Measurements from ENCODE around the gene APBA2.

DNA sequence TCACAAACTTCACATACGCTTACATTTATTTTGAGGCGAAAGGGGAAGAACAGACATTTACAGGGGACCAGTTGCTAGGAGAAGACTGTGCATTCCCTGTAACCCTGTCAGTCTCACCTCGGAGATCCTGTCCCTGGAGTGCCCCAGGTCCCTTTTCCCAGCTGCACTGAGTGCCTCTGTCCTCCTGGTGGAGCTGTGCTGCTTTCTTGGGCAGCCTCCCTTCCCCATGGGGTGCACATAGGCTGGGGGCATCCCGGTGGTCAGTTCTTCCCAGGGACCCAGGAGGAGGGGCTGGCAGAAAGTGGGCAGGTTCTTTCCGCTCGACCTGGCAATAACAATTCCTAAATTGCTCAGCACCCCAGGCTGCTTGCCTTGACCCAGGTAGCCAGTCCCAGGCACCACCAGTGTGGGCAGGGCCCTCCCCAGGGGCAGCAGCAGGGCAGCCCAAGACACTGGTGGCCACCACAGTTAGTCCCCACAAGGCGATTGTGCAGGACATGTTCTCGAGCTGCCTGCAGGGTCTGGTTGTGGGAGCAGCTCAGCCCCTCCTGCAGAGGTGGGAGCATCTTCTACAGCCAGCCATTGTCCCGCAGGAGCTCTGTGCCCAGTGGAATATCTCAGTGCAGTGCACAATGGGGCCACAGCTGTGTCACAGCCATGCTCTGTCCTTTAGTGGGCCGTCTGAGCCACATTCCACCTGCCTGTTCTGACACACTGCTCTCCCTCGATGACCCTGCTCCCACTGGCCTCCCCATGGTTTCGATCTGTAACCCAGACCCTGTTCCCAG lies 36.3 kb downstream of the APBA2 start:
- TF ChIP-seq, protein P1, sequence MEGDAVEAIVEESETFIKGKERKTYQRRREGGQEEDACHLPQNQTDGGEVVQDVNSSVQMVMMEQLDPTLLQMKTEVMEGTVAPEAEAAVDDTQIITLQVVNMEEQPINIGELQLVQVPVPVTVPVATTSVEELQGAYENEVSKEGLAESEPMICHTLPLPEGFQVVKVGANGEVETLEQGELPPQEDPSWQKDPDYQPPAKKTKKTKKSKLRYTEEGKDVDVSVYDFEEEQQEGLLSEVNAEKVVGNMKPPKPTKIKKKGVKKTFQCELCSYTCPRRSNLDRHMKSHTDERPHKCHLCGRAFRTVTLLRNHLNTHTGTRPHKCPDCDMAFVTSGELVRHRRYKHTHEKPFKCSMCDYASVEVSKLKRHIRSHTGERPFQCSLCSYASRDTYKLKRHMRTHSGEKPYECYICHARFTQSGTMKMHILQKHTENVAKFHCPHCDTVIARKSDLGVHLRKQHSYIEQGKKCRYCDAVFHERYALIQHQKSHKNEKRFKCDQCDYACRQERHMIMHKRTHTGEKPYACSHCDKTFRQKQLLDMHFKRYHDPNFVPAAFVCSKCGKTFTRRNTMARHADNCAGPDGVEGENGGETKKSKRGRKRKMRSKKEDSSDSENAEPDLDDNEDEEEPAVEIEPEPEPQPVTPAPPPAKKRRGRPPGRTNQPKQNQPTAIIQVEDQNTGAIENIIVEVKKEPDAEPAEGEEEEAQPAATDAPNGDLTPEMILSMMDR (IDR thresholded peaks at IDR 0.05; ENCODE audit: borderline replicate concordance, extremely low read depth, low read length, poor library complexity, severe bottlenecking), result peak; percentile 25
- no peak for TF ChIP-seq EZH2 (IDR thresholded peaks at IDR 0.05; ENCODE audit: borderline replicate concordance, low read depth, low read length, severe bottlenecking)

Data from DND-41 (cell line).